Central memory CD4-positive, alpha-beta T cell (primary cell): Measurements from ENCODE around the gene CEBPE.
"Not testable (repeated sequence)": the region's sequence is repeated elsewhere in the genome, so short reads cannot be mapped to it uniquely, and the experiment has no call there.

Source experiments
- DNase-seq: peaks from one replicate; pipeline ENCODE4 v3.0.0; 2022

CEBPE gene

DNA sequence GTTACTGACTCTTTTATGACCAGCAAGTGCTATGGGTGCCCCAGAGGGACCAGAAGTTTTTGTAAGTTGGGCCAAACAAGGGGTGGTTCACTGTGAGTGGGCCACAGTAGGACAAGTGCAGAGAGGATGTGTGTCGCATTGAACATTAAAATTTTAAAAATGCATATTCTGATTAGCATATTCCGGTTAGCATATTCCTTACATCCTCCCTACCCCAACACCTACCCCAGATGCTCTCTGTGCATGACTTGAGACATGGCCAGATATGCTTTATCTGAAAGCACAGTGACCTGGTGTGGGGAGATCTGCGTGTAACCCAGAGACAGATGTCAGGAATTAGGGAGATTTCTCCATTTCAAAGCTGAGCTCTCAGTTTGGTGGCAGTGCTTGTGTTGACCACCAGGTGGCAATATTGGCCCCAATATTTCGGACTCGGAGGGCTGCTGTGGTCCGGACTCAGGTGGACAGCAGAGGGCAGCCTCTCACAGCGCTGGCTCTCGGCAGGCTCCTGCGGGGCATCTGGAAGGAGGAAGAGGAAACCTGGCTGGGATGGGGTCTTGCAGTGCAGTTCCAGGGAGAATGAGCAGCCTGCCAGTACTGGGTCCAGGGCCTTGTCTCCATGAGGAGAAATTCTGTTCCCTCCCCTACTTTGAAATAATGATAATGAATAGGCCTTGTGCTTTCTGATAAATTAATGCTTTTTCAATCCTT, 1.6 kb upstream of the CEBPE start:
- peak; percentile 66 for DNase-seq

DNA sequence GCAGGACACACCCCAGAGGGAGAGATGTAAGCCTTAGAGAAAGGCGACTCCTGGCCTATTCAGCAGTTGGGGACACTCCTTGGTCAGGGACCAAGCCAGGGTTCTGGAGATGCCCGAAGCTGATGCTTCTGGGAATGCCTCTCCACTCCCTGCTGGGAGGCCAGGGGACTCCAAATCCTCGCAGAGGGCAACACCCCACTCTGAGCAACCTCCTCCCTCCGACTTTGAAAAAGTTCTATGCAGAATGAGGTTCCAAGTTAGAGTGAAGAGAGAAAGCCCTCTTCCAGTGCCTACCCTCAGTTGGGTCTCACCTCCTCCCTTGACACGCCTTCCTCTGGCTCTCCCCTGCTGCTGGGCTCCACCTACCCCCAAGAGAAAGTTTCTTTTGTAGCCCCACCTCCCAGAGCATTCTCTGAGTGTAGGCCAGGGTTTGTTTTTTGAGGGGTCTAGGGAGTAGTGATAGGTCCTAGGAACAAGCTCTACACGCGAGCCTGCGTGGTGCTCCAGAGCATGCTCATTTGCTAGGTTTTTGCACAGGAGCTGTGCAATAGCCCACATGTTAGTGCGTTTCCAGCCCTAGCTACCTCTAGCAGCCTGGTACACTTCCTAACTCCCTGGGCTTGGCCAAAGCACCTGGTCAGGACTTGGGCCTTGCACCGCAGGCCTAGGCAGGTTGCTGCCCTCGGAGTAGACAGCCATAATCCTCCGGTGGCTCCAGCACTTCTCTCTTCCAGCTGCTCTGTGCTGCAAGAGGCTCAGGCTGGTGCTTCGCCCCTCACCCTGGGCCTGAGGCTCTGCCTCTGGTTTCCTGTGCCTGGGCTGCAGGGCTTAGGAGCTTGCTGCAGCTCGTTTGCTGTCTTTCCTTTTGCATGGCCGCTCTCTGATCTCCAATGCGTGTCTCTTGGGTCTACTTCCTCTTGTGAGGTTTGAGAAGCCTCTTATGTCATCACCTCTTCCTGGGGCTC, 590 bp upstream of the CEBPE start:
- DNase-seq = peak; percentile 54

DNA sequence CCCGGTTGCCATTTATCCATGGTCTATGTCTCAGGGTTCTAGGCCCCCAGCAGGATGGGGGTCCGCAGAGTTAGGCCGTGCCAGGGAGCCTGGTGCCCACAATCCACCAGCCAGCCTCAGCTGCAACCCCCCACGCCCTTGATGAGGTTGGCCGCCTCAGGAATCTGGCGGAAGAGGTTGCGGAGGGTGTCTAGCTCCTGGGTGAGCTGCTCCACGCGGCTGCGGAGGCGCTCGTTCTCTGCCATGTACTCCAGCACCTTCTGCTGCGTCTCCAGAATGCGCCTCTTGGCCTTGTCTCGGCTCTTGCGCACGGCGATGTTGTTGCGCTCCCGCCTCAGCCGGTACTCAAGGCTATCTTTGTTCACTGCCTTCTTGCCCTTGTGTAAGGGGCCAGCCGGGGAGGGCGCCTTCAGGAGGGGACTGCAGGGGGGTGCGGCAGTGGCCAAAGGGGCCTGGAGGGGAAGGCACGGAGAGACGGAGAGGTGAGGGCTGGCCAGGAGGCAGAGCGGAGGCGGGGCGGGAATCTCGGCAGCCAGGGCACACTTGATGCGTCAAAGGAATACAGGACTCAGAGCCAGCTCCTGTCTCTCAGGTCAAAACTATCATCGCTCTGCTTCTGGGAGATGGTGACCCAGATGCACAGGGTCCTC, 1.6 kb downstream of the CEBPE start:
- no peak for DNase-seq

DNA sequence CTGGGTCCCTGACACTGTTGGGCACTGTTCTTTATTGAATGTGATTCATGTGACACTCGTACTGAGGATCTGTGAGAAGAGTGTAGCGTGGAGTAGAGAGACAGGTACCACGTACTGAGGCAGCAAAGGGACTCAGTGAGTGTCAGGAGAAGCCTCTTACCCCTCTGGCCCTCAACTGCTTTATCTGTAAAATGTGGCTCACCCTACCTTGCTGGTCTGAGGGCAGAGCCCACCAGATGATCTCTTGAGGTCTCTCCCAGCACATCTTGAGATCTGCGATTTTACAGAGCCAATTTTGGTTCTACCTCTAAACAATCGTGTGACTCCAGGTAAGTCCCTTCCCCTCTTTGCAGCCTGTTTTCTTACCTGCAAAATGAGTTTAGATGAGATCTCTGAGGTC, 3.1 kb downstream of the CEBPE start:
- no peak for DNase-seq

DNA sequence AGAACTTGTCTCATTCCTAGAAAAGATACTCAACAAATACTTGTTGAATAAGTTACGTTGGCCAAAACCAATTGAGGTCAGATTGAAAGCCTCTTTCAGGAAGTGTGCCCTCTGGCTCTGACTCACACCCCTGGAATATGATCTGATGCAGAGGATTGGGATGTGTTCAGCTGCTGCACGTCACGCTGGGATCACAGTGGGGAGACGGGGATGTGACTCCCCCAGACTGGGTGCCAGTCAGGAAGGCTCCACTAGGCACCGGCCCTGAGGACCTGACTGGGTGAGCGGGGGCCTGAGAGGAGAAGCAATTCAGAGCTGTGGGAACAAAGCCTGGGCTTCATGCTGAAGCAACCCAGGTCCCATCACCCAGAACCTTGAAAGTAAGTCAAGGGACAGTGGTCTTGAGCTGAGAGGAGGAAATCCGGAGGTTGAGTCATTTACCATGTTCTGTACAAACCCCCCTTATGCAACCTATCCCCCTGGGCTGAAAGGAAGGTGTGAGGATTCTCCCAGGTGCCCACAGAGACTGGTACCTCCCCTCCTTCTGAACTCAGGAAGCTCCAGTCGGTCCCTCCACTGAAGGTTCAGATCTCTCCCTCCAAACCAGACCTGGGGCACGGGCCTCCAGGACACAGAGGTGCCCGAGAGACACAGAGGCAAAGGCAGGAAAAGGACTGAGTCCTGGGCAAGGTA, 3.9 kb downstream of the CEBPE start:
- DNase-seq = no peak

DNA sequence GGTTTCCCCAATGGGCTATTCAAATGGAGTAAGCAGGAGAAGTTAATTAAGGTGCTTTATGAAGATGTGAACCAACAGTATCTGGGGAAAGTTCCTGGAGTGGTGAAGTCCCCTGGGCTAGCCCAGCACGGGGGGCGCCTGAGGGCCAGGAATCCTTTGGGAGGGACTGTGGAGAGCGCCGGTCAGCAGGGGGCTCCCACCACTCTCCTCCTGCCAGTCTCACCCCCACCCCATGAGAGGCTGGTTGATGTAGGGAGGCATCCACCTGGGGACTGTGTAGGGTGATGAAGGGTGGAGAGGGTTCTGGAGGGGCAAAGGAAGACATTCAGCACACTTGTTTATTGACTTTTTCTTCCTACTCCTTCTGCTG, 4.4 kb downstream of the CEBPE start:
- DNase-seq = no peak

DNA sequence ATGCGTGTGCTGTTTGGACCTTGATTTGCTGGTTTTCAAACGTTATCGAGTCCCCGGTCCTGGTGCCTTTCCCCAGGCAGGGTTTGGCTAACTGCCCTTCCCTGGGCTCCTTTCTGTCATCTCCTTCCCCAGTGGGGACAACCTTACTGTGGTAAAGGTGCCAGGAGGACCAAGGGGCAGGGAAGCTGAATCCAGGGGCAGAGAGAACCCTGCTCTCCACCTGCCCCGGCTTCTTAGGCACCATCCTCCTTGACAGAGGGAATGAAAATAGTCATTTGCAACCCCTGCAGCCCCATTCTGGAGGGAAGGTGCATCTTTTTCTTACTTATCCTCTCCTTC, 5.0 kb downstream of the CEBPE start:
- no peak for DNase-seq

DNA sequence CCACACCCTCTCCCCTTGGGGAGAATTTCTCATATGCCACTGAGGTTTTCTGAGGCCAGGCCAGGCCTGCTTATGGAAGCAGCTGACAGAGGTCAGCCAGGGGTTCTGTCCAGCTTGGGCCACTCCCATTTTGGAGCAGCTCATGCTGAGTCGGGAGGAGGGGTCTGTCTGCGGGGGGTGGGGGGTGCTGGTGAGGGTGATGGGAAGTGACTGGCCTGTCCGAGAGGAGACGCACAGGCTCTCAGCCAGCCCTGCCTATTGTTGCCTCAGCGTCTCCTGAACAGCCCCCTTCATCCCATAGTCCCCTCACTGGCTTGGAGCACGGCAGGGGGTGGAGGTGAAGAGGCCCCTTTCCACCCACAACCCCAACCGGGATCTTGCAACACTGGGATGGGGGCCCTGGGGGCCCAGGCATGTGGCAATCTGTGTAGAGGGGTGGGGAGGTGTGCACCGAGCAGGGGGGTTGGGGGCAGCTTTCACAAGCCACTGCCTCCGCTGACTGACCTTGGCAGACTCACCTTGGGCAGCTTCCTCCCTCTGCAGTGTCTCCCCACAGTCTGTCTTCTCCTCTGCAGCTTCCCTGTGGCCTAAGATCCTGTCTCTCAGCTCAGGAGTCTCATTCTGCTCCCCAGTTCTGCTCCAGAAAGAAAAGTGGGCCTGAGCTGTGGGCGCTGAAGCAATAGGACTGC, 5.5 kb downstream of the CEBPE start:
- DNase-seq = no peak

DNA sequence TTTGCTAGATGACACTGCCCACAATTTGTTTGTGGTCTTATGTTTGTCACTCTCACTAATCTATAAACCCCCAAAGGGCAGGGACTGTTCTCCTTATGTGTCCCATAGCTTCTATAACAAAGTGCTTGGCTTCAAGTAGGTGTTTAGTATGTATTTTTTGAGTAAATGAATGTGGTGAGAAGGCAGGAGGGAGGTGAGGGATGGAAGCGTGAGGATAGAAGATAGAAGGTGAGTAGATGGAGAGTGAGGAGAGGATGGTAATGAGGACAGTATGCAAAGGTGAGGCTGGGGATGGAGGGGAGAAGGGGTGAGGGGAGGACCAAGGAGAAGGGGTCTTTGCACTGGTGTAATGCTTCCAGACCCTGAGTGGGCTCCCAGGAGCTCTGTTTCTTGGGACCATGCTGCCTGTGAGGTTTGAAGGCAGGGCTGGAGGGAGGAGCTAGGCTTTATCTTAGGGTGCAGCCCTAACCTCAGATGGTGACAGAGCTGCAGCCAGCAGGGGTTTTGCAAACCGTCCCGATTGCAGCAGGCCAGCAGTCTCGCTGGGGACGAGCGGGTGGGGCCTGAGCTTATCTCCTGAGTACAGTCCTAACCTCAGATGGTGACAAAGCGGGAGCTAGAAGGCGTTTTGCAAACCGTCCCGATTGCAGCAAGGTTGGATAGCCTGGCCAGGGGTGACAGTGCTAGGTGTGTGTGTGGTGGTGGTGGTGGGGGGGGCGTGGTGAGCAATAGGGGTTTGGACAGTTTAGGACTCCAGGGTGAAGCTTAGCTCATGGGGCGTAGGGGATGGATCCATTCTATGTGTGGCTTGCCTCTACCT, 6.5 kb downstream of the CEBPE start:
- DNase-seq = no peak

DNA sequence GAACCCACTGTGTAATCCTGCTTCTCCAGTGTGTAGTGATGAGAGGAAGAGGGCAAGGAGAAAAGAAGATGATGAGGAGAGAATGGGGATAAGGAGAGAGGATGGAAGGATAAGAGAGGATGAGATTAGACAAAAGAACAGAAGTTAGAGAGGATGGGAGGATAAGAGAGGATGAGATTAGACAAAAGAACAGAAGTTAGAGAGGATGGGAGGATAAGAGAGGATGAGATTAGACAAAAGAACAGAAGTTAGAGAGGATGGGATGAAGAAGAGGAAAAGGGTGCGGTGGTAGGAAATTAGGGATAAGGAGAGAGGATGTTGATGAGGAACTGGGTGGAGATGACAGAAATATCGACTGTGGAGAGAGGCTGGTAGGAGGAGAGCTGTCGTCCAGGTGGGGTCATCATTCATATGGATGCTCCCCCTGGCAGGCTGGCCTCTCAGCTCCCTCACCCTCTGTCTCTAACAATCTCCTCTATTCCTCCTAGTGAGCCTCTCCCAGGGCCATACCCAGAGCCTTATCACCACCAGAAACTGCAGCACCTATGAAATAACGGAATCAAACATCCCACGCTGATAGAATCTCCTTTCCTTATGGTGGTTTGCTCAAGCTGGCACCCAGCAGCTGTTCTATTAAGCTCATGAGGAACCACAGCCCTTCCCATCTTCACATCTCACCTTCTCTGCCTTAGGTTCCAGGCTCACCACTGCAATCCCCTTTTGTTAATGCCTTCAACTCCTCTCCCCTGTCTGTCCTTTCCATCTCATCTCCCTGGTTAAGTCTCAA, 8.3 kb downstream of the CEBPE start:
- no peak for DNase-seq

DNA sequence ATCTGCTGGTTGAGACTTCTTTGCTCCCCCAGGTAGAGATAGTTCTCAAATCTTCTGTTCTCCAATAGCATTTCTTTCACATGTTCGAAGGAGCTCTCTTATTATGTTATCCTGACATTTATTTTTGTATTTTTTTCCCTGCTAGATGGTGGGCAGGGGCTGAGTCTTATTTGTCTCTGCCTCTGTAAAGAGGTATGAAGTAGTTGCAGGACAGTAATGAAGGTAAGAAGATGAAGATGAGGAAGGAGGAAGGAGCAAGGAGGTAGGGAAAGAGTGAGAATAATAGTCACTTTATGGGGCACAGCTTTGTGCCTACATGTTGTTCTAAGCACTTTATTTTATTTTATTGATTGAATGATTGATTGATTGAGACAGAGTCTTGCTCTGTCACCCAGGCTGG, 9.3 kb downstream of the CEBPE start:
- DNase-seq = no peak

DNA sequence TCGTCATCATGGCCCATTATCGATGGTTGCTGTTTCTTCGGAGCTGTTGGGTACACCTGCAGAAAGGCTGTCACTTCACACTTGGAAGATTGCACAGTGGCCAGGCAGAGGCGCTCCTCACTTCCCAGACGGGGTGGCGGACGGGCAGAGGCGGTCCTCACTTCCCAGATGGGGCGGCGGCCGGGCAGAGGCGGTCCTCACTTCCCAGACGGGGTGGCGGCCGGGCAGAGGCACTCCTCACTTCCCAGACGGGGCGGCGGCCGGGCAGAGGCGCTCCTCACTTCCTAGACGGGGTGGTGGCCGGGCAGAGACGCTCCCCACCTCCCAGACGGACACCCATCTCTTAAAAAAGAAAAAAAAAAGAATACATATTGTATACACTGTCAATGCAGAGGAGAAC, 10.9 kb downstream of the CEBPE start:
- not testable (repeated sequence) for DNase-seq

DNA sequence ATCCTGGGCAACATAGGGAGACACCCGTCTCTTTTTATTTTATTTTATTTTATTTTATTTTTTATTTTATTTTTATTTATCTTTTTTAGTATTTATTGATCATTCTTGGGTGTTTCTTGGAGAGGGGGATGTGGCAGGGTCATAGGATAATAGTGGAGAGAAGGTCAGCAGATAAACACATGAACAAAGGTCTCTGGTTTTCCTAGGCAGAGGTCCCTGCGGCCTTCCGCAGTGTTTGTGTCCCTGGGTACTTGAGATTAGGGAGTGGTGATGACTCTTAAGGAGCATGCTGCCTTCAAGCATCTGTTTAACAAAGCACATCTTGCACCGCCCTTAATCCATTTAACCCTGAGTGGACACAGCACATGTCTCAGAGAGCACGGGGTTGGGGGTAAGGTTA, 11.4 kb downstream of the CEBPE start:
- not testable (repeated sequence) for DNase-seq

DNA sequence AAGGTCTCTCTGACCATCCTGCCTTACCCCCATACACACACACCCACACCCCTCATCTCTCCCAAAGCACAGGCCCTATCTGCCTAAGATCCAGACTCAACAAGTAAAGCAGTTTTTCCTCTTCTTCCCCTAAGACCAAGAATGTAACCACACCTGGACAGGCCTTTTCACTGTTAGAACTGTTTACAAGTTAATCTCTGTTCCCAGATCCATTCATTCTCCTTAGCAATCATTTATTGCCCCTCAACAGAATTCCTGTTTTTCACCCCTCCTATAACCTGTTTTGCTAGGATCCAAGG, 12.4 kb downstream of the CEBPE start:
- DNase-seq = no peak

DNA sequence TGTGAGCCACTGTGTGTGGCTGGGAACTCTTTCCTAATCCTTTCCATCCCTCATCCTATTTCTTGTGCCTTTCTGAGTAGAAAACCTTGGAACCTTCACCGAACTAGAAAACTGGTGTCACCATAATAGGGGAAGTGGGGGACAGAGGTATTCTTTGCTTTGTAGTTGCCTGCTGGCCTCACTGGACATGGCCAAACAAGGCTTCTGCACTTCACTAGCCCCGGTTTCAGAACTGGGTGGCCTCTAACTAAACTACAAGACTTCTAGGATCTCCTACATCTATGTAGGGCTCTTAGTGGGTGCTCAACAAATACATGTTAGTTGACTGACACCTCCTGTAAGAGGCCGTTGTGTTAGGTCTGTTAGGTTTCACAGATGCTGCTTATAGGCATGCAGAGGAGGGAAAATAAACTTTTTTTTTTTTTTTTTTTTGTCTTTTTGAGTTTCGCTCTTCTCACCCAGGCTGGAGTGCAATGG, 13.7 kb downstream of the CEBPE start:
- DNase-seq = no peak

DNA sequence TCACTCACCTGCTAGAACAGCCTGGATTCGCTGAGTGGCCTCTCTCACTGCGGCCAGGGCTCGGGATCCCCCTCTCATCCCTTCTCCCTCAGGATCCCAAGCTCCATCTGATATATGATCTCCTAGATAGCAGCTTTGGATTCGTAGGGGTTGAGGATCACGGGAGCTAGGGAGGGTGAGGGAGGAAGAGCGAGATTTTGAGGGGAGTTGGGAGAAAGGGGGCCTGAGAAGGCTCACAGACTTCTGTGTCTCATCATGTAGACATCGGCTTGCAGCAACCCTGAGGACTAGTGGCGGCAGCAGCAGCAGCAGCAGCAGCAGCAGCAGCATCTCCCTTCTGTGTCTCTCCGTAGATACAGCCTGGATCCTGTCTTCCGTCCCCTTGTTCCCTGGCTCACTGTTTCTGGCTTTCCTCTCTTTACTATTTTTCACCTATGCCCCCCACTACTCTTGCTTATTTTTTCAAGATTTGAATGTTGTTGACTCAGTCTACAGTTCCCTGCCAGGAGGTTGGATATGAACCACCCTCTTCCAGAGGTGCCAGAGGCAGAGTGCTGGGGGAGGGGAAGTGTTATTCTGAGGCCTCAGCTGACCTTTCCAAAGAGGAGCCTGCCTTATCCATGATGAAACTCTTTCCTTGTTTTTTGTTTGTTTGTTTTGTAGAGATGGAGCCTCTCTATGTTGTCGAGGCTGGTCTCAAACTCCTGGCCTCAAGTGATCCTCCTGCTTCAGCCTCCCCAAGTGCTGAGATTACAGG, 14.3 kb downstream of the CEBPE start, which contains the start of gene CIROP:
Gene CIROP (minus strand): TSS at position 399 of the 757 bp plus-strand sequence. CDS start 69 bp downstream, at position 330.
- DNase-seq = no peak

DNA sequence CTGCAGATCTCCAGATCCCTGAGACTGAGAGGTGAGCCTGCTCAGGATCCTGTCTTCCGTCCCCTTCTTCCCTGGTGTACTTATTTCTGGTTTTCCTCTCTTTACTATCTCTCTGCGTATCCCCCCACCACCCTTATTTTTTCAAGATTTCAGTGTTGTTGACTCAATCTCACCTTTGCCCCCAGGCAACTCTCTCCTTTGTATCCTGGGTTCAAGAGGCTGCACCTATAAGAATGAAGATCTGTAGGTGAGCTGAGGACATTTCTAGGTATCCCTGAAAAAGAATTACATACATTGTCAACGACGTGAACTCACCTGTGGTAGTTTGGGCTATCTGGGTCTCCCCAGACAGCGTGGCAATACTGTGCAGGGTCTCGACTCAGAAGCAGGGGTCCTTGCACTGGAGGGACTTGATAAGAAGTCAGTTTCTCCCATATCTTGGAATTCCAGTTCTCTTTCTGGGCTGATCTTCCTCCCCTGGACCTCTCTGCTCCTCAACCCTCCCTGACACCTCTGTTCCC, 14.9 kb downstream of the CEBPE start:
- no peak for DNase-seq

DNA sequence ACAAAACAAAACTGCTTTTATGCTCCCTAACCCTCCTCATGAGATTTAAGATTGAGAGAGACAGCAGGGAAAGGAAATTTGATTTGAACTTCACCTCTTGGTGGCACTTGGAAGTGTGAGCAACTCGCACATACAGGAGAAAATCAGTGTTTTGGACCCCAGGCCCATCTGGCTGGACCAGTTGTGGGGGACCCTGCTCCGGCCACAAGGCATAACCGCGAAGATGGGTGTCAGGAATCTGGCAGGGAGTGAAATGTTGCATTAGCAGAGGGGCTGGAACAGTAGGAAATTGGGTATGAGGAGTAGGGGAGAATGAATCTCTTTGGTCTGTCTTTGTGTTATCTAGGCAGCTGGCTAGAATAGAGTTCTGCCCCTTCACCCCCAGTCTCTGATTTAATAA, 15.5 kb downstream of the CEBPE start:
- DNase-seq = no peak

DNA sequence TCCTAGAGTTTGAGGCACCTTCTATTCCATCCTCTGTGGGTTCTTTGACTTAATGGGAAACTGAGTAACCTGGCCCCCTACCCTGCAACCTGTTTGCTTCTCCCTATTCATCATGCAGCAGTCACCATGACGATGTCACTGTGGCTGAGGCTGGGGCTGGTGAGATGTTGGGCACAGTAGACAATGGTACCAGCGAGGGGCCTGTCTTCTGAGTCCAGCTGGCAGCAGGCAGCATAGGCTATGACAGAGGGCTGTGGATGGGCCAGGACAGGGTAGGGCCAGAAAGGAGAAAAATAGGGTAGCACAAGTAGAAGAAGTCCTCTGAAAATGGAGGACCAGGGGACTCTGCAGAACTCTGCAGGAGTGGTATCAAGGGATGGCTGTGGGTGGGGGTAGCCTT, 16.3 kb downstream of the CEBPE start:
- DNase-seq = no peak
